Liver (tissue), 9 donors: ENCODE results near the gene CAP2. TPM values are rescaled to one million over a fixed set of nuclear protein-coding genes. Genes with fewer than 3 reads are reported as not detected.

Experiments
- DNase-seq: peaks from one replicate; pipeline ENCODE4 v3.0.0-alpha.2; 2017; ENCODE audit warnings: low spot score
- H3K27ac ChIP-seq, 2 donors: one replicate each; pipeline ENCODE4 v1.7.0; 2013; ENCODE audit warnings: inconsistent platforms in 2 of 2, low read length in 2 of 2, control low read depth in 1 of 2, low read depth in 1 of 2, mild to moderate bottlenecking in 1 of 2
- H3K27me3 ChIP-seq, 4 donors: one replicate each; pipeline versions ENCODE4 v1.6.1 to v1.7.0; 2013; ENCODE audit warnings: low read length in 3 of 4, inconsistent platforms in 1 of 4, mild to moderate bottlenecking in 1 of 4, moderate library complexity in 1 of 4; ENCODE audit not compliant: control insufficient read depth in 4 of 4, insufficient read depth in 4 of 4
- H3K36me3 ChIP-seq, 4 donors: one replicate each; pipeline versions ENCODE4 v1.6.1 to v1.7.0; 2013; ENCODE audit warnings: low read length in 3 of 4, mild to moderate bottlenecking in 3 of 4, low read depth in 1 of 4, moderate library complexity in 1 of 4; ENCODE audit not compliant: control insufficient read depth in 4 of 4, insufficient read depth in 3 of 4
- H3K4me1 ChIP-seq, 4 donors: one replicate each; pipeline versions ENCODE4 v1.6.1 to v1.7.0; 2013; ENCODE audit warnings: low read length in 3 of 4, mild to moderate bottlenecking in 3 of 4, moderate library complexity in 1 of 4; ENCODE audit not compliant: control insufficient read depth in 4 of 4, insufficient read depth in 4 of 4
- H3K4me3 ChIP-seq, 3 donors: one replicate each; pipeline versions ENCODE4 v1.6.1 to v1.7.0; 2013; ENCODE audit warnings: low read length in 3 of 3, control low read depth in 1 of 3, low read depth in 1 of 3, mild to moderate bottlenecking in 1 of 3
- H3K9ac ChIP-seq, 2 donors: one replicate each; pipeline ENCODE4 v1.7.0; 2013; ENCODE audit warnings: low read length in 2 of 2, mild to moderate bottlenecking in 2 of 2, moderate library complexity in 2 of 2, control low read depth in 1 of 2, low read depth in 1 of 2
- H3K9me3 ChIP-seq, 4 donors: one replicate each; pipeline versions ENCODE4 v1.6.1 to v1.7.0; 2013; ENCODE audit warnings: low read length in 3 of 4; ENCODE audit not compliant: control insufficient read depth in 4 of 4
- ATF3 ChIP-seq: IDR thresholded peaks from 2 replicates; pipeline ENCODE4 v1.6.1; 2016; ENCODE audit warnings: antibody characterized with exemption
- EGR1 ChIP-seq, 2 donors: IDR thresholded peaks; 2 replicates each; pipeline ENCODE4 v1.6.1; 2016 to 2018; ENCODE audit warnings: antibody characterized with exemption in 2 of 2, low read depth in 2 of 2
- FOXA1 ChIP-seq: IDR thresholded peaks from 2 replicates; pipeline ENCODE4 v1.6.1; 2016; ENCODE audit warnings: antibody characterized with exemption
- FOXA2 ChIP-seq: IDR thresholded peaks from 2 replicates; pipeline ENCODE4 v1.6.1; 2016; ENCODE audit warnings: antibody characterized with exemption
- GABPA ChIP-seq, 2 donors: IDR thresholded peaks in 1 of 2; conservative IDR thresholded peaks in 1 of 2; 2 replicates each; pipeline ENCODE4 v1.6.1; 2016; ENCODE audit warnings: antibody characterized with exemption in 2 of 2, mild to moderate bottlenecking in 1 of 2, moderate library complexity in 1 of 2
- HNF4A ChIP-seq, 2 donors: conservative IDR thresholded peaks; 2 replicates each; pipeline ENCODE4 v1.6.1; 2016; ENCODE audit warnings: antibody characterized with exemption in 2 of 2, mild to moderate bottlenecking in 2 of 2
- HNF4G ChIP-seq: IDR thresholded peaks from 2 replicates; pipeline ENCODE4 v1.6.1; 2016; ENCODE audit warnings: antibody characterized with exemption
- JUND ChIP-seq, 2 donors: IDR thresholded peaks; 2 replicates each; pipeline ENCODE4 v1.6.1; 2016; ENCODE audit warnings: antibody characterized with exemption in 2 of 2
- NR2F2 ChIP-seq: IDR thresholded peaks from 2 replicates; pipeline ENCODE4 v1.6.1; 2016; ENCODE audit warnings: antibody characterized with exemption
- RAD21 ChIP-seq, 2 donors: IDR thresholded peaks; 2 replicates each; pipeline ENCODE4 v1.6.1; 2016; ENCODE audit warnings: antibody characterized with exemption in 2 of 2, mild to moderate bottlenecking in 2 of 2
- RXRA ChIP-seq, 2 donors: IDR thresholded peaks; 2 replicates each; pipeline ENCODE4 v1.6.1; 2017 to 2018; ENCODE audit warnings: antibody characterized with exemption in 2 of 2, mild to moderate bottlenecking in 1 of 2
- SP1 ChIP-seq: IDR thresholded peaks from 2 replicates; pipeline ENCODE4 v1.6.1; 2018; ENCODE audit warnings: antibody characterized with exemption, mild to moderate bottlenecking
- TAF1 ChIP-seq: conservative IDR thresholded peaks from 2 replicates; pipeline ENCODE4 v1.6.1; 2016; ENCODE audit warnings: antibody characterized with exemption, mild to moderate bottlenecking
- YY1 ChIP-seq: IDR thresholded peaks from 2 replicates; pipeline ENCODE4 v1.6.1; 2016; ENCODE audit warnings: antibody characterized with exemption, mild to moderate bottlenecking
- ZBTB33 ChIP-seq: IDR thresholded peaks from 2 replicates; pipeline ENCODE4 v1.6.1; 2016; ENCODE audit warnings: antibody characterized with exemption
- WGBS: extraction: QIAGEN DNeasy Blood & Tissue Kit; methylation state at CpG from one replicate; pipeline ENCODE4 v1.1.7; 2013; 5-methylcytosine and 5-hydroxymethylcytosine counted together
- polyA plus RNA-seq, 2 donors: library from polyadenylated mRNA; stranded (reverse) in 1 of 2; unstranded in 1 of 2; fragments of 200-250 nt in 1 of 2; fragments of >200 nt in 1 of 2; fragmentation: Nextera tagmentation in 1 of 2; extraction: Ambion mirVana in 1 of 2; gene quantifications; one replicate each; pipeline versions ENCODE4 v1.2.1 to v1.2.3, GENCODE V29; 2013 to 2015
- total RNA-seq, 2 donors: library from RNA; depleted of rRNA; stranded (reverse); fragments of >200 nt; gene quantifications; one replicate each; pipeline ENCODE4 v1.2.3, GENCODE V29; 2014
- TF ChIP-seq, protein P1 (sequence below): IDR thresholded peaks from 2 replicates; pipeline ENCODE4 v1.6.1; 2016; ENCODE audit warnings: antibody characterized with exemption, mild to moderate bottlenecking
- TF ChIP-seq, protein P2 (sequence below): fragments of 150-350 bp; IDR thresholded peaks from 2 replicates; pipeline ENCODE4 v1.5.1; 2017; ENCODE audit warnings: improper control_type of control experiment, low read depth, low read length; ENCODE audit not compliant: missing input control
- TF ChIP-seq, protein P3 (sequence below): IDR thresholded peaks from 2 replicates; pipeline ENCODE4 v1.6.1; 2016; ENCODE audit warnings: antibody characterized with exemption
- donor health status: healthy.
- donor health status: healthy.
- donor health status: healthy.
- donor health status: healthy.
- donor health status: healthy.

The CAP2 gene
- total and polyA plus RNA-seq, 4 donors, result 1.2 to 6.4 (median 2.5) TPM

- Histone ChIP-seq H3K4me3 (no peak overlapping the region), H3K9me3 (no peaks in the 10 kb centered on the region), H3K9ac (no peak overlapping the region), H3K27me3 (no peaks in the 10 kb centered on the region), H3K27ac (no peak overlapping the region), H3K4me1 (peaks cover 0 to 6% (median 5%) of the 10 kb centered on the region in 4 donors), H3K36me3 (no peaks in the 10 kb centered on the region)
- TF ChIP-seq HNF4G (no peak), SP1 (no peak), GABPA (IDR thresholded peaks at IDR 0.05 in 1 of 2, conservative IDR thresholded peaks at IDR 0.05 in 1 of 2) (no peak), NR2F2 (no peak), RXRA (IDR thresholded peaks at IDR 0.05) (no peak), JUND (IDR thresholded peaks at IDR 0.05) (no peak), HNF4A (conservative IDR thresholded peaks at IDR 0.05) (no peak), EGR1 (IDR thresholded peaks at IDR 0.05; ENCODE audit: low read depth in 2 of 2) (no peak), FOXA1 (no peak), FOXA2 (no peak), RAD21 (IDR thresholded peaks at IDR 0.05) (no peak), ATF3 (no peak), YY1 (no peak), ZBTB33 (no peak), TAF1 (no peak)
- TF ChIP-seq, protein P1, sequence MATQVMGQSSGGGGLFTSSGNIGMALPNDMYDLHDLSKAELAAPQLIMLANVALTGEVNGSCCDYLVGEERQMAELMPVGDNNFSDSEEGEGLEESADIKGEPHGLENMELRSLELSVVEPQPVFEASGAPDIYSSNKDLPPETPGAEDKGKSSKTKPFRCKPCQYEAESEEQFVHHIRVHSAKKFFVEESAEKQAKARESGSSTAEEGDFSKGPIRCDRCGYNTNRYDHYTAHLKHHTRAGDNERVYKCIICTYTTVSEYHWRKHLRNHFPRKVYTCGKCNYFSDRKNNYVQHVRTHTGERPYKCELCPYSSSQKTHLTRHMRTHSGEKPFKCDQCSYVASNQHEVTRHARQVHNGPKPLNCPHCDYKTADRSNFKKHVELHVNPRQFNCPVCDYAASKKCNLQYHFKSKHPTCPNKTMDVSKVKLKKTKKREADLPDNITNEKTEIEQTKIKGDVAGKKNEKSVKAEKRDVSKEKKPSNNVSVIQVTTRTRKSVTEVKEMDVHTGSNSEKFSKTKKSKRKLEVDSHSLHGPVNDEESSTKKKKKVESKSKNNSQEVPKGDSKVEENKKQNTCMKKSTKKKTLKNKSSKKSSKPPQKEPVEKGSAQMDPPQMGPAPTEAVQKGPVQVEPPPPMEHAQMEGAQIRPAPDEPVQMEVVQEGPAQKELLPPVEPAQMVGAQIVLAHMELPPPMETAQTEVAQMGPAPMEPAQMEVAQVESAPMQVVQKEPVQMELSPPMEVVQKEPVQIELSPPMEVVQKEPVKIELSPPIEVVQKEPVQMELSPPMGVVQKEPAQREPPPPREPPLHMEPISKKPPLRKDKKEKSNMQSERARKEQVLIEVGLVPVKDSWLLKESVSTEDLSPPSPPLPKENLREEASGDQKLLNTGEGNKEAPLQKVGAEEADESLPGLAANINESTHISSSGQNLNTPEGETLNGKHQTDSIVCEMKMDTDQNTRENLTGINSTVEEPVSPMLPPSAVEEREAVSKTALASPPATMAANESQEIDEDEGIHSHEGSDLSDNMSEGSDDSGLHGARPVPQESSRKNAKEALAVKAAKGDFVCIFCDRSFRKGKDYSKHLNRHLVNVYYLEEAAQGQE, result no peak
- TF ChIP-seq, protein P2, sequence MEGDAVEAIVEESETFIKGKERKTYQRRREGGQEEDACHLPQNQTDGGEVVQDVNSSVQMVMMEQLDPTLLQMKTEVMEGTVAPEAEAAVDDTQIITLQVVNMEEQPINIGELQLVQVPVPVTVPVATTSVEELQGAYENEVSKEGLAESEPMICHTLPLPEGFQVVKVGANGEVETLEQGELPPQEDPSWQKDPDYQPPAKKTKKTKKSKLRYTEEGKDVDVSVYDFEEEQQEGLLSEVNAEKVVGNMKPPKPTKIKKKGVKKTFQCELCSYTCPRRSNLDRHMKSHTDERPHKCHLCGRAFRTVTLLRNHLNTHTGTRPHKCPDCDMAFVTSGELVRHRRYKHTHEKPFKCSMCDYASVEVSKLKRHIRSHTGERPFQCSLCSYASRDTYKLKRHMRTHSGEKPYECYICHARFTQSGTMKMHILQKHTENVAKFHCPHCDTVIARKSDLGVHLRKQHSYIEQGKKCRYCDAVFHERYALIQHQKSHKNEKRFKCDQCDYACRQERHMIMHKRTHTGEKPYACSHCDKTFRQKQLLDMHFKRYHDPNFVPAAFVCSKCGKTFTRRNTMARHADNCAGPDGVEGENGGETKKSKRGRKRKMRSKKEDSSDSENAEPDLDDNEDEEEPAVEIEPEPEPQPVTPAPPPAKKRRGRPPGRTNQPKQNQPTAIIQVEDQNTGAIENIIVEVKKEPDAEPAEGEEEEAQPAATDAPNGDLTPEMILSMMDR, result no peak
- TF ChIP-seq, protein P3, sequence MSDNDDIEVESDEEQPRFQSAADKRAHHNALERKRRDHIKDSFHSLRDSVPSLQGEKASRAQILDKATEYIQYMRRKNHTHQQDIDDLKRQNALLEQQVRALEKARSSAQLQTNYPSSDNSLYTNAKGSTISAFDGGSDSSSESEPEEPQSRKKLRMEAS, result no peak
- DNase-seq, result no peak
- WGBS, result 95% methylated on average over 4 of the region's 4 CpGs
Observed at GRCh38 chr6:17389274-17389847, 4.0 kb upstream of the CAP2 start.
